Loucy (cell line): ENCODE measurements around the gene CHCHD4.

Experiments used
- H2AFZ ChIP-seq: fragments of 200-600 bp; sonication (generic); 2 replicates; pipeline ENCODE4 v1.6.0; 2016; ENCODE audit warnings: antibody characterized with exemption, mild to moderate bottlenecking, low read length, moderate library complexity
- H3F3A ChIP-seq: fragments of 200-600 bp; 2 replicates; pipeline ENCODE4 v1.6.0; 2016; ENCODE audit warnings: antibody characterized with exemption, low read depth, mild to moderate bottlenecking
- H3K27me3 ChIP-seq: fragments of 200-600 bp; sonication (generic); 2 replicates; pipeline ENCODE4 v1.6.1; 2014; ENCODE audit warnings: low read length, mild to moderate bottlenecking; ENCODE audit not compliant: insufficient read depth, poor library complexity, severe bottlenecking
- H3K36me3 ChIP-seq: fragments of 200-600 bp; sonication (generic); 2 replicates; pipeline ENCODE4 v1.6.1; 2016; ENCODE audit warnings: low read length; ENCODE audit not compliant: insufficient read depth
- H3K4me1 ChIP-seq: fragments of 200-600 bp; sonication (generic); 2 replicates; pipeline ENCODE4 v1.5.1; 2014; ENCODE audit warnings: low read length, mild to moderate bottlenecking; ENCODE audit not compliant: insufficient read depth, poor library complexity, severe bottlenecking
- H3K4me2 ChIP-seq: fragments of 200-600 bp; sonication (generic); 2 replicates; pipeline ENCODE4 v1.6.0; 2014; ENCODE audit warnings: antibody characterized with exemption, low read length, low read depth, mild to moderate bottlenecking; ENCODE audit not compliant: poor library complexity, severe bottlenecking
- H3K4me3 ChIP-seq: fragments of 200-600 bp; sonication (generic); 2 replicates; pipeline ENCODE4 v1.5.1; 2014; ENCODE audit warnings: low read length, mild to moderate bottlenecking, mixed read lengths; ENCODE audit not compliant: poor library complexity, severe bottlenecking
- H3K79me2 ChIP-seq: fragments of 200-600 bp; sonication (generic); 2 replicates; pipeline ENCODE4 v1.6.1; 2014; ENCODE audit warnings: low read length; ENCODE audit not compliant: insufficient read depth
- H3K9ac ChIP-seq: fragments of 200-600 bp; sonication (generic); 2 replicates; pipeline ENCODE4 v1.6.0; 2014; ENCODE audit warnings: mild to moderate bottlenecking, low read depth, low read length, moderate library complexity; ENCODE audit not compliant: poor library complexity, severe bottlenecking
- H3K9me2 ChIP-seq: fragments of 200-600 bp; sonication (generic); replicated peaks from 2 replicates; pipeline ENCODE4 v1.6.1; 2016; ENCODE audit warnings: low read depth, low read length, mixed read lengths
- H3K9me3 ChIP-seq: fragments of 200-600 bp; sonication (generic); 2 replicates; pipeline ENCODE4 v1.6.1; 2014; ENCODE audit warnings: mild to moderate bottlenecking, antibody characterized with exemption, low read length, low read depth; ENCODE audit not compliant: insufficient read depth
- H4K20me1 ChIP-seq: fragments of 200-600 bp; sonication (generic); 2 replicates; pipeline ENCODE4 v1.6.0; 2014; ENCODE audit warnings: antibody characterized with exemption, low read length, mild to moderate bottlenecking; ENCODE audit not compliant: insufficient read depth, poor library complexity, severe bottlenecking
- CTCF ChIP-seq: fragments of 200-600 bp; sonication (generic); conservative IDR thresholded peaks from 2 replicates; pipeline ENCODE4 v1.5.1; 2014; ENCODE audit warnings: mild to moderate bottlenecking, antibody characterized with exemption, low read length
- EZH2phosphoT487 ChIP-seq: fragments of 200-600 bp; IDR thresholded peaks from 2 replicates; pipeline ENCODE4 v1.6.1; 2018; ENCODE audit warnings: antibody characterized with exemption, mild to moderate bottlenecking, moderate library complexity, borderline replicate concordance

The CHCHD4 gene

DNA sequence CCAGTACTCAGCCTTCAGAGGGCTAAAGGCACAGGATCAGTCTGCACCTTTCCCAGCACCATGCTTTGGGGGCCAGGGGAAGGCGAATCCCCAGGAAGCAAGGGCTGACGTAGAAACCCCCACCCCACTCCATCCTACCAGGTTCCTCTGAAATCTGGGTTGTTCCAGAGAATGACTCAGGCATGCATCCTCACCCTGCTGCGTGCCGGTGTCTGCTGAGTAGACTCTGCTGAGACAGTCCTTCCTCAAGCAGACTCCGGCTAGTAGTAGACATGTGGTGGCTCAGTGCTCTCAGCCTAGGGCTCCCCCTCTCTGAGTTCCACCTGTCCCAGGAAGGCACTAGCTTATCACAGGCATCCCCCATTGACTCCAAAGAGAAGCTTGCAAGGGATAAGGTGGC lies 9.2 kb upstream of the CHCHD4 start:
- H3F3A ChIP-seq: no peaks in the 10 kb centered on the region
- H3K9me2 ChIP-seq: no peaks in the 10 kb centered on the region
- peaks cover under 1% of the 10 kb centered on the region for H4K20me1 ChIP-seq
- peaks cover 1% of the 10 kb centered on the region; the same call in 1 of the 2 replicates for H3K79me2 ChIP-seq
- no peak overlapping the region for H3K4me3 ChIP-seq
- peaks cover 55% of the 10 kb centered on the region; the same call in 1 of the 2 replicates for H3K36me3 ChIP-seq
- H3K9ac ChIP-seq: no peak overlapping the region
- no peaks in the 10 kb centered on the region for H3K9me3 ChIP-seq
- no peak overlapping the region for H3K4me2 ChIP-seq
- no peaks in the 10 kb centered on the region for H3K27me3 ChIP-seq
- H3K4me1 ChIP-seq: no peaks in the 10 kb centered on the region
- TF ChIP-seq CTCF (no peak), EZH2phosphoT487 (no peak)
- H2AFZ ChIP-seq: no peak overlapping the region

DNA sequence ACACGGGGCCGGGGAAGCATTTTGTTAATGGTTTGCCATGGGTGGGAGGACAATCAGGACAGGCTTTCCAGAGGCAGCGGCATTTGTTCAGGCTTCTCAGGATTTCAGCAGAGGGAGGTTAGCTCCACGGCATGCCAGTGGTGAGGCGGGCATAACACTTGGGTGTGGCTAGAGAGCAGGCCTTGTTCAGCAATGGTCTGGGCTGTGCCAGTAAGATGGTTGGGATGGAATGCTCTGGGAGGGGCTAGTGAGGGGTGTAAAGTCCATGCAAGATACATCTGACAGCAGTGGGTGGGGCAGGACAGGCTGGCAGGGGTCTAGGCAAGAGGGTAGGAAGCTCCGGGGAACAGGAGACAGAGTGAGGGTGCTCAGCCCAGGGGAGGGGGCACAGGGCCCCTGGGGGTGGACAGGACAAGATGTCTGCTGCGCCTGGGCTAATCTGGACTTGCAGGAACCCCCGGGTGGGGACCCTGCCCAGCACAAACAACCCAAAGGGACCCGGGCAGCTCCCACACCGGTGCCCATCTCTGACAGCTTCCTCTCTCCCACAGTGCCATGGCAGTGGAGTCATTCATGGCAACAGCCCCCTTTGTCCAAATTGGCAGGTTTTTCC lies 8.6 kb upstream of the CHCHD4 start:
- Histone ChIP-seq H2AFZ (no peak overlapping the region), H3K79me2 (peaks cover 7% of the 10 kb centered on the region; the same call in 1 of the 2 replicates), H3K4me1 (peaks cover 1% of the 10 kb centered on the region), H3K4me3 (no peak overlapping the region), H3K36me3 (peaks cover 55% of the 10 kb centered on the region; the same call in 1 of the 2 replicates), H3K9me3 (no peaks in the 10 kb centered on the region), H3F3A (no peaks in the 10 kb centered on the region), H3K9me2 (no peaks in the 10 kb centered on the region), H4K20me1 (peaks cover 7% of the 10 kb centered on the region), H3K9ac (no peak overlapping the region), H3K4me2 (no peak overlapping the region), H3K27me3 (no peaks in the 10 kb centered on the region)
- no peak for TF ChIP-seq CTCF
- no peak for TF ChIP-seq EZH2phosphoT487

- H3K9me3 ChIP-seq: no peaks in the 10 kb centered on the region
- H3K4me3 ChIP-seq: no peak overlapping the region
- TF ChIP-seq EZH2phosphoT487: no peak
- no peak for TF ChIP-seq CTCF
- peaks cover 12% of the 10 kb centered on the region for H4K20me1 ChIP-seq
- H3K79me2 ChIP-seq: peaks cover 13% of the 10 kb centered on the region; the same call in 1 of the 2 replicates
- H3K27me3 ChIP-seq: no peaks in the 10 kb centered on the region
- H3K4me1 ChIP-seq: peaks cover 4% of the 10 kb centered on the region
- no peak overlapping the region for H3K4me2 ChIP-seq
- H3K9ac ChIP-seq: no peak overlapping the region
- no peaks in the 10 kb centered on the region for H3F3A ChIP-seq
- H3K9me2 ChIP-seq: no peaks in the 10 kb centered on the region
- H2AFZ ChIP-seq: no peak overlapping the region
- H3K36me3 ChIP-seq: peaks cover 55% of the 10 kb centered on the region; the same call in 1 of the 2 replicates
Measured at GRCh38 chr3:14132689-14133088, 8.0 kb upstream of the CHCHD4 start.
